Endothelial cell of umbilical vein (primary cell): ENCODE data around the gene BPHL. TPM values are rescaled to one million over a fixed set of nuclear protein-coding genes. Genes with fewer than 3 reads are reported as not detected.

Experiments
- BruUV-seq: library from RNA; stranded (reverse); fragments of 400-500 nt; replicated peaks from 2 replicates; lab custom pipeline; 2021; lab: Mats Ljungman, UMichigan
- CTCF ChIA-PET: fragments of 300-600, 350-600 bp; sonication (Branson Sonifier 250); formaldehyde crosslinking; loops from one replicate; lab custom pipeline; 2021; ENCODE audit warnings: antibody characterized with exemption, inconsistent platforms; lab: Charles Lee
- POLR2A ChIA-PET: fragments of 300-600, 350-600 bp; sonication (Branson Sonifier 250); formaldehyde crosslinking; loops from one replicate; lab custom pipeline; 2021; ENCODE audit warnings: antibody characterized with exemption, inconsistent platforms; lab: Charles Lee
- DNase-seq: peaks from one replicate; pipeline ENCODE4 v3.0.0-alpha.2; 2011; ENCODE audit warnings: low read depth, low spot score
- FAIRE-seq: peaks from 2 replicates; lab custom pipeline; 2011; peaks lifted over from hg19 to GRCh38; lab: Jason Lieb, UNC
- H2AFZ ChIP-seq: 2 replicates; pipeline ENCODE4 v1.6.0; 2012; ENCODE audit warnings: low read depth, low read length, control low read depth, inconsistent platforms
- H3K27ac ChIP-seq: 2 replicates; pipeline ENCODE4 v1.5.1; 2011; ENCODE audit warnings: low read depth, mild to moderate bottlenecking, control low read depth, low read length, moderate library complexity; ENCODE audit not compliant: insufficient read depth
- H3K27me3 ChIP-seq, 2 experiments: 2 replicates each; pipeline versions ENCODE4 v1.6.0 to v1.6.1; 2011; ENCODE audit warnings: low read length in 2 of 2, mixed read lengths in 1 of 2; ENCODE audit not compliant: control insufficient read depth in 2 of 2, insufficient read depth in 2 of 2
- H3K36me3 ChIP-seq, 2 experiments: 2 replicates in 1 of 2; 3 replicates in 1 of 2; pipeline ENCODE4 v1.5.1; 2011; ENCODE audit warnings: low read length in 2 of 2, mild to moderate bottlenecking in 1 of 2, moderate library complexity in 1 of 2; ENCODE audit not compliant: control insufficient read depth in 2 of 2, insufficient read depth in 2 of 2; ENCODE audit errors: extremely low read depth in 1 of 2
- H3K4me1 ChIP-seq: 3 replicates; pipeline ENCODE4 v1.5.1; 2011; ENCODE audit warnings: mild to moderate bottlenecking, low read length; ENCODE audit not compliant: control insufficient read depth, insufficient read depth; ENCODE audit errors: extremely low read depth
- H3K4me2 ChIP-seq: 2 replicates; pipeline ENCODE4 v1.6.1; 2011; ENCODE audit warnings: low read length, control low read depth, mixed read lengths; ENCODE audit not compliant: insufficient read depth
- H3K4me3 ChIP-seq, 3 experiments: fragments of 200-600 bp in 1 of 3; sonication (generic), shearing (Covaris generic) in 1 of 3; replicated peaks in 1 of 3; 2 replicates each; pipeline ENCODE4 v1.5.1; 2011 to 2016; ENCODE audit warnings: control low read depth in 3 of 3, low read length in 3 of 3, mild to moderate bottlenecking in 2 of 3, inconsistent platforms in 1 of 3, low read depth in 1 of 3, moderate library complexity in 1 of 3; ENCODE audit not compliant: insufficient read depth in 1 of 3
- H3K79me2 ChIP-seq: 2 replicates; pipeline ENCODE4 v1.6.0; 2012; ENCODE audit warnings: low read length, inconsistent platforms; ENCODE audit not compliant: control insufficient read depth, insufficient read depth
- H3K9ac ChIP-seq: replicated peaks from 2 replicates; pipeline ENCODE3; 2011; ENCODE audit warnings: low read length, control low read depth; ENCODE audit not compliant: insufficient read depth; ENCODE audit errors: extremely low read depth
- H3K9me1 ChIP-seq: replicated peaks from 3 replicates; pipeline ENCODE4 v1.6.0; 2011; ENCODE audit warnings: mild to moderate bottlenecking, low read length; ENCODE audit not compliant: control insufficient read depth, insufficient read depth; ENCODE audit errors: extremely low read depth
- H3K9me3 ChIP-seq: replicated peaks from 2 replicates; pipeline ENCODE4 v1.5.1; 2012; ENCODE audit warnings: low read length, inconsistent platforms; ENCODE audit not compliant: control insufficient read depth, insufficient read depth
- H4K20me1 ChIP-seq: replicated peaks from 2 replicates; pipeline ENCODE3; 2011; ENCODE audit warnings: mild to moderate bottlenecking, low read length; ENCODE audit not compliant: control insufficient read depth, insufficient read depth; ENCODE audit errors: extremely low read depth
- EZH2 ChIP-seq: IDR thresholded peaks from 2 replicates; pipeline ENCODE4 v1.6.1; 2012; ENCODE audit warnings: borderline replicate concordance, low read depth, mild to moderate bottlenecking, moderate library complexity, low read length, inconsistent platforms; ENCODE audit not compliant: severe bottlenecking
- FOS ChIP-seq: IDR thresholded peaks from 2 replicates; pipeline ENCODE4 v1.6.1; 2011; ENCODE audit warnings: mild to moderate bottlenecking, low read length, moderate library complexity, borderline replicate concordance; ENCODE audit not compliant: insufficient read depth
- GATA2 ChIP-seq: IDR thresholded peaks from 2 replicates; pipeline ENCODE4 v1.7.0; 2011; ENCODE audit warnings: low read depth, mild to moderate bottlenecking, moderate library complexity, mixed read lengths, low read length; ENCODE audit not compliant: insufficient read length, insufficient read depth
- JUN ChIP-seq: IDR thresholded peaks from 2 replicates; pipeline ENCODE4 v1.6.1; 2011; ENCODE audit warnings: borderline replicate concordance, low read depth; ENCODE audit not compliant: insufficient read length, insufficient read depth
- MYC ChIP-seq: IDR thresholded peaks from one replicate; pipeline ENCODE4 v1.6.1; 2011; ENCODE audit warnings: mild to moderate bottlenecking, low read depth, low read length
- POLR2A ChIP-seq: IDR thresholded peaks from 2 replicates; pipeline ENCODE4 v1.6.1; 2012; ENCODE audit warnings: low read depth, mild to moderate bottlenecking, control low read depth, low read length
- POLR2AphosphoS5 ChIP-seq: IDR thresholded peaks from 2 replicates; pipeline ENCODE4 v1.6.1; 2012; ENCODE audit warnings: low read depth, mild to moderate bottlenecking, control low read depth, low read length, moderate library complexity; ENCODE audit not compliant: insufficient read depth
- dilution Hi-C: fragments of 300-500 bp; cut with MboI; formaldehyde crosslinking; loops from one replicate; pipeline ENCODE4 v1.15.0; 2019; ENCODE audit warnings: low sequenced_read_pairs; ENCODE audit not compliant: extremely low pct_ligation_motif_present
- intact Hi-C: fragments of 100-400 bp; cut with micrococcal nuclease; formaldehyde crosslinking; loops from one replicate; pipeline ENCODE4 v1.10.0; 2022
- polyA plus RNA-seq, 4 experiments: library from polyadenylated mRNA; depleted of rRNA in 3 of 4; stranded (reverse) in 3 of 4; unstranded in 1 of 4; fragments of >200 nt; gene quantifications; 2 replicates each; pipeline versions ENCODE4 v1.2.1 to v1.2.3, GENCODE V29; 2011 to 2012; ENCODE audit warnings: missing spikeins in 1 of 4
- total RNA-seq: library from RNA; stranded (reverse); gene quantifications from 2 replicates; pipeline ENCODE4 v1.2.3, GENCODE V29; 2021
- TF ChIP-seq, protein P1 (sequence below): IDR thresholded peaks from 2 replicates; pipeline ENCODE4 v1.6.1; 2011; ENCODE audit not compliant: insufficient read depth, insufficient read length
- TF ChIP-seq, protein P2 (sequence below), 2 donors: IDR thresholded peaks; 1 replicate in 1 of 2; 2 replicates in 1 of 2; pipeline ENCODE4 v1.5.1; 2011; ENCODE audit warnings: low read length in 2 of 2, mild to moderate bottlenecking in 2 of 2, moderate library complexity in 2 of 2, control low read depth in 1 of 2, inconsistent platforms in 1 of 2, low read depth in 1 of 2; ENCODE audit not compliant: insufficient read depth in 1 of 2; ENCODE audit errors: extremely low read depth in 1 of 2

The BPHL gene
- total and polyA plus RNA-seq, 2 donors (not counting 3 experiments of a cell fraction or from before 2014, with no cell fraction given) = 12.3 to 14.8 TPM

DNA sequence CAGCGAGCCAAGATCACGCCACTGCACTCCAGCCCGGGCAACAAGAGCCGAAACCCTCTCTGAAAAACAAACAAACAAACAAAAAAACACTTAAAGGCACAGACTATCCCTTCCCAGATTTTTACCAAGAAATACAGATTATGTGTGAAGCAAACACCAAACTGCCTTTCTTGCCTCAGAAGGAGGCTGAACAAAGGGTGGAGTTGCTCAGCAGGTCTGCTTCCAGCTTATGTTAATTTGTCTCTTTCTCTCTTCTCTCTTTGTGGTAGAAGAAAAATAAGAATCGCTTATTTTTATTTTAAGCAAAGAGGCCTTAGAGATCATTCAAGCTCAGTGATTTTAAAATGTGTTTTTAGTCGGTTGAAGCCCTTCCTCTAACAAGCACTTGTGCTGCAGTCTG lies 24.6 kb downstream of the BPHL start:
- Histone ChIP-seq H3K79me2 (no peaks in the 10 kb centered on the region), H3K4me1 (peaks cover 9% of the 10 kb centered on the region), H3K27ac (no peak overlapping the region), H3K9me1 (no peaks in the 10 kb centered on the region), H3K36me3 (peaks cover 0 to 3% of the 10 kb centered on the region in 2 experiments), H3K9ac (no peak overlapping the region), H3K4me2 (no peak overlapping the region), H2AFZ (no peak overlapping the region), H3K27me3 (no peaks in the 10 kb centered on the region), H3K9me3 (no peaks in the 10 kb centered on the region), H4K20me1 (no peaks in the 10 kb centered on the region), H3K4me3 (no peak overlapping the region)
- DNase-seq (no peak), FAIRE-seq (no peak)
- dilution Hi-C loops = no loop called here
- POLR2A ChIA-PET = no interaction called here
- TF ChIP-seq GATA2 (no peak), POLR2AphosphoS5 (no peak), EZH2 (no peak), FOS (no peak), POLR2A (no peak), MYC (no peak), JUN (no peak)
- TF ChIP-seq, protein P1, sequence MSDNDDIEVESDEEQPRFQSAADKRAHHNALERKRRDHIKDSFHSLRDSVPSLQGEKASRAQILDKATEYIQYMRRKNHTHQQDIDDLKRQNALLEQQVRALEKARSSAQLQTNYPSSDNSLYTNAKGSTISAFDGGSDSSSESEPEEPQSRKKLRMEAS = no peak
- TF ChIP-seq, protein P2, sequence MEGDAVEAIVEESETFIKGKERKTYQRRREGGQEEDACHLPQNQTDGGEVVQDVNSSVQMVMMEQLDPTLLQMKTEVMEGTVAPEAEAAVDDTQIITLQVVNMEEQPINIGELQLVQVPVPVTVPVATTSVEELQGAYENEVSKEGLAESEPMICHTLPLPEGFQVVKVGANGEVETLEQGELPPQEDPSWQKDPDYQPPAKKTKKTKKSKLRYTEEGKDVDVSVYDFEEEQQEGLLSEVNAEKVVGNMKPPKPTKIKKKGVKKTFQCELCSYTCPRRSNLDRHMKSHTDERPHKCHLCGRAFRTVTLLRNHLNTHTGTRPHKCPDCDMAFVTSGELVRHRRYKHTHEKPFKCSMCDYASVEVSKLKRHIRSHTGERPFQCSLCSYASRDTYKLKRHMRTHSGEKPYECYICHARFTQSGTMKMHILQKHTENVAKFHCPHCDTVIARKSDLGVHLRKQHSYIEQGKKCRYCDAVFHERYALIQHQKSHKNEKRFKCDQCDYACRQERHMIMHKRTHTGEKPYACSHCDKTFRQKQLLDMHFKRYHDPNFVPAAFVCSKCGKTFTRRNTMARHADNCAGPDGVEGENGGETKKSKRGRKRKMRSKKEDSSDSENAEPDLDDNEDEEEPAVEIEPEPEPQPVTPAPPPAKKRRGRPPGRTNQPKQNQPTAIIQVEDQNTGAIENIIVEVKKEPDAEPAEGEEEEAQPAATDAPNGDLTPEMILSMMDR (IDR thresholded peaks at IDR 0.05; ENCODE audit: extremely low read depth in 1 of 2, insufficient read depth in 1 of 2, low read depth in 1 of 2, low read length in 2 of 2) = no peak
- CTCF ChIA-PET = interaction anchor here (2.6 kb wide), 1 partner anchor 14 kb away, joined by 7 read pairs; the partner anchor contains the start of gene TUBB2A
- BruUV-seq = no TSS peak
- intact Hi-C loops = no loop called here
